H1 (cell line): ENCODE results near the gene MTX3. TPM values are rescaled to one million over a fixed set of nuclear protein-coding genes. Genes with fewer than 3 reads are reported as not detected.

ENCODE experiments used
- CTCF ChIA-PET: fragments of 300-600 bp; sonication (Branson Sonifier 250); formaldehyde crosslinking; loops from one replicate; lab custom pipeline; 2021; ENCODE audit not compliant: partially characterized antibody; lab: Charles Lee
- POLR2A ChIA-PET: fragments of 300-600 bp; sonication (Branson Sonifier 250); formaldehyde crosslinking; loops from one replicate; lab custom pipeline; 2021; ENCODE audit warnings: inconsistent platforms; ENCODE audit not compliant: partially characterized antibody; lab: Charles Lee
- DNase-seq, 2 experiments: peaks; one replicate each; pipeline versions ENCODE4 v3.0.0 to v3.0.0-alpha.2; 2010 to 2022; ENCODE audit warnings: low spot score in 2 of 2, low read depth in 1 of 2, mixed read lengths in 1 of 2
- FAIRE-seq: peaks from 2 replicates; lab custom pipeline; 2011; peaks lifted over from hg19 to GRCh38; lab: Jason Lieb, UNC
- H2AFZ ChIP-seq: 2 replicates; pipeline ENCODE4 v1.8.1; 2012; ENCODE audit warnings: low read length, inconsistent platforms
- H2AK5ac ChIP-seq: 2 replicates; pipeline ENCODE4 v1.6.1; 2013; ENCODE audit warnings: low read depth, low read length
- H2BK120ac ChIP-seq: replicated peaks from 2 replicates; pipeline ENCODE3; 2013; ENCODE audit warnings: low read depth, low read length, inconsistent platforms
- H2BK12ac ChIP-seq: 2 replicates; pipeline ENCODE4 v1.6.1; 2013; ENCODE audit warnings: low read depth, low read length
- H2BK15ac ChIP-seq: 2 replicates; pipeline ENCODE4 v1.6.1; 2013; ENCODE audit warnings: low read length
- H2BK20ac ChIP-seq: 2 replicates; pipeline ENCODE4 v1.6.1; 2013; ENCODE audit warnings: low read length
- H2BK5ac ChIP-seq: 2 replicates; pipeline ENCODE4 v1.6.1; 2013; ENCODE audit warnings: low read depth, low read length
- H3K14ac ChIP-seq: 2 replicates; pipeline ENCODE4 v1.6.1; 2013; ENCODE audit warnings: inconsistent platforms; ENCODE audit not compliant: insufficient read length
- H3K18ac ChIP-seq: 2 replicates; pipeline ENCODE4 v1.6.1; 2013; ENCODE audit warnings: low read length; ENCODE audit errors: extremely low read depth
- H3K23ac ChIP-seq: 2 replicates; pipeline ENCODE4 v1.6.1; 2013; ENCODE audit warnings: inconsistent platforms; ENCODE audit not compliant: insufficient read length
- H3K23me2 ChIP-seq: 2 replicates; pipeline ENCODE4 v1.6.1; 2013; ENCODE audit warnings: low read depth, low read length
- H3K27ac ChIP-seq: 2 replicates; pipeline ENCODE4 v1.6.1; 2011; ENCODE audit warnings: low read depth, low read length, inconsistent platforms
- H3K27me3 ChIP-seq, 4 experiments: replicated peaks in 1 of 4; 1 replicate in 1 of 4; 2 replicates in 3 of 4; pipeline versions ENCODE4 v1.6.1 to v1.8.1; 2011 to 2013; ENCODE audit warnings: low read length in 3 of 4, mild to moderate bottlenecking in 3 of 4, inconsistent platforms in 2 of 4, mixed read lengths in 2 of 4, moderate library complexity in 1 of 4; ENCODE audit not compliant: control insufficient read depth in 3 of 4, insufficient read depth in 3 of 4; ENCODE audit errors: extremely low read depth in 1 of 4
- H3K36me3 ChIP-seq, 4 experiments: 2 replicates each; pipeline versions ENCODE4 v1.6.1 to v1.8.1; 2011 to 2013; ENCODE audit warnings: mild to moderate bottlenecking in 4 of 4, low read length in 3 of 4, moderate library complexity in 2 of 4, control low read depth in 1 of 4, inconsistent platforms in 1 of 4; ENCODE audit not compliant: insufficient read depth in 4 of 4, control insufficient read depth in 2 of 4
- H3K4ac ChIP-seq: replicated peaks from 2 replicates; pipeline ENCODE3; 2013; ENCODE audit warnings: low read length, low read depth, mixed read lengths, inconsistent platforms; ENCODE audit not compliant: insufficient read length
- H3K4me1 ChIP-seq, 4 experiments: replicated peaks in 1 of 4; 1 replicate in 1 of 4; 2 replicates in 3 of 4; pipeline versions ENCODE4 v1.6.1 to v1.8.1; 2011 to 2013; ENCODE audit warnings: low read length in 3 of 4, inconsistent platforms in 2 of 4, mixed read lengths in 1 of 4; ENCODE audit not compliant: insufficient read depth in 4 of 4, control insufficient read depth in 3 of 4
- H3K4me2 ChIP-seq, 2 experiments: 2 replicates each; pipeline versions ENCODE4 v1.6.1 to v1.8.1; 2011 to 2013; ENCODE audit warnings: low read depth in 2 of 2, low read length in 2 of 2, control low read depth in 1 of 2, inconsistent platforms in 1 of 2, mild to moderate bottlenecking in 1 of 2; ENCODE audit not compliant: insufficient read depth in 1 of 2
- H3K4me3 ChIP-seq, 4 experiments: fragments of 200-600, 300-600 bp in 1 of 4; sonication (generic), shearing (Covaris generic), sonication (Bioruptor Twin) in 1 of 4; 2 replicates each; pipeline versions ENCODE4 v1.5.1 to v1.8.1; 2011 to 2016; ENCODE audit warnings: low read length in 4 of 4, low read depth in 3 of 4, control low read depth in 2 of 4, inconsistent platforms in 2 of 4, mild to moderate bottlenecking in 2 of 4, mixed read lengths in 1 of 4, moderate library complexity in 1 of 4; ENCODE audit not compliant: insufficient read depth in 2 of 4; ENCODE audit errors: extremely low read depth in 1 of 4
- H3K56ac ChIP-seq: replicated peaks from 2 replicates; pipeline ENCODE3; 2013; ENCODE audit warnings: low read depth, mild to moderate bottlenecking, mixed read lengths, low read length, inconsistent platforms; ENCODE audit not compliant: insufficient read length
- H3K79me1 ChIP-seq: 2 replicates; pipeline ENCODE4 v1.6.1; 2013; ENCODE audit warnings: low read depth, low read length, control low read depth
- H3K79me2 ChIP-seq, 2 experiments: 2 replicates each; pipeline versions ENCODE4 v1.6.1 to v1.8.1; 2012 to 2013; ENCODE audit warnings: low read length in 2 of 2, mild to moderate bottlenecking in 2 of 2, inconsistent platforms in 1 of 2; ENCODE audit not compliant: insufficient read depth in 2 of 2, control insufficient read depth in 1 of 2
- H3K9ac ChIP-seq, 4 experiments: replicated peaks in 1 of 4; 1 replicate in 1 of 4; 2 replicates in 3 of 4; pipeline versions ENCODE4 v1.6.1 to v1.8.1; 2011 to 2013; ENCODE audit warnings: low read depth in 3 of 4, low read length in 3 of 4, control low read depth in 2 of 4, mild to moderate bottlenecking in 2 of 4, moderate library complexity in 2 of 4, inconsistent platforms in 1 of 4; ENCODE audit errors: extremely low read depth in 1 of 4
- H3K9me3 ChIP-seq, 2 experiments: 2 replicates each; pipeline versions ENCODE4 v1.6.1 to v1.8.1; 2012 to 2013; ENCODE audit warnings: mild to moderate bottlenecking in 2 of 2, moderate library complexity in 2 of 2, control low read depth in 1 of 2, inconsistent platforms in 1 of 2, low read depth in 1 of 2, low read length in 1 of 2, mixed read lengths in 1 of 2; ENCODE audit not compliant: insufficient read depth in 2 of 2
- H4K20me1 ChIP-seq, 2 experiments: replicated peaks in 1 of 2; 2 replicates each; pipeline versions ENCODE3 to v1.8.1; 2011 to 2013; ENCODE audit warnings: inconsistent platforms in 2 of 2, low read length in 2 of 2, mild to moderate bottlenecking in 1 of 2; ENCODE audit not compliant: insufficient read depth in 2 of 2, control insufficient read depth in 1 of 2
- H4K5ac ChIP-seq: 2 replicates; pipeline ENCODE4 v1.6.1; 2013; ENCODE audit warnings: low read length, low read depth, mixed read lengths, inconsistent platforms; ENCODE audit not compliant: insufficient read length
- H4K8ac ChIP-seq: 2 replicates; pipeline ENCODE4 v1.8.0; 2013; ENCODE audit warnings: mild to moderate bottlenecking, moderate library complexity, low read length, inconsistent platforms; ENCODE audit not compliant: insufficient read depth; ENCODE audit errors: extremely low read depth
- H4K91ac ChIP-seq: replicated peaks from 2 replicates; pipeline ENCODE3; 2013; ENCODE audit warnings: low read length, mixed read lengths, inconsistent platforms; ENCODE audit not compliant: insufficient read length
- WGBS, 2 experiments: shearing (Covaris generic) in 1 of 2; methylation state at CpG; one replicate each; pipeline versions ENCODE4 v1.1.6 to v1.1.7; 2013 to 2015; ENCODE audit warnings: low lambda C conversion rate in 2 of 2, mixed read lengths in 2 of 2, inconsistent platforms in 1 of 2, low coverage in 1 of 2, missing lambda C conversion rate in 1 of 2; ENCODE audit not compliant: insufficient replicate concordance in 2 of 2, insufficient coverage in 1 of 2, insufficient read length in 1 of 2; ENCODE audit errors: extremely low coverage in 1 of 2, missing lambda C conversion rate in 1 of 2; 5-methylcytosine and 5-hydroxymethylcytosine counted together
- polyA plus RNA-seq, 7 experiments: library from polyadenylated mRNA; depleted of rRNA in 3 of 7; stranded (reverse) in 5 of 7; unstranded in 2 of 7; fragments of >200 nt in 5 of 7; fragments of 200-250 nt in 2 of 7; gene quantifications; 1 replicate in 5 of 7; 2 replicates in 1 of 7; 4 replicates in 1 of 7; pipeline versions ENCODE4 v1.2.1 to v1.2.3, GENCODE V29; 2011 to 2013; ENCODE audit warnings: missing spikeins in 2 of 7, mixed read lengths in 2 of 7
- total RNA-seq: library from RNA; stranded (reverse); fragmentation: NEBNext Ultra II Directional; extraction: Animal tissue kit (Norgen Biotek cat#: 25700); gene quantifications from 2 replicates; pipeline ENCODE4 v1.2.1, GENCODE V29; 2021

The MTX3 gene
- total and polyA plus RNA-seq, 2 of the 8 experiments (the other 6 are each of a cell fraction or from before 2014, with no cell fraction given): 9.4 to 28.8 TPM

GRCh38 chr5:79955356-79955895 is 35.6 kb downstream of the MTX3 start:
- Histone ChIP-seq H3K23ac (no peak overlapping the region), H2BK120ac (no peak overlapping the region), H2AFZ (peak overlapping the region; percentile 57; the same call in 1 of the 2 replicates), H2BK12ac (no peak overlapping the region), H3K56ac (no peak overlapping the region), H3K14ac (no peak overlapping the region), H4K20me1 (no peaks in the 10 kb centered on the region), H3K4ac (no peak overlapping the region), H4K8ac (no peak overlapping the region), H2BK15ac (no peak overlapping the region), H3K79me1 (no peaks in the 10 kb centered on the region), H3K4me1 (peaks cover 0 to 2% (median 0%) of the 10 kb centered on the region in 4 experiments; a peak in 2 of 7 replicates), H3K27me3 (no peaks in the 10 kb centered on the region), H2BK5ac (no peak overlapping the region), H3K4me3 (no peak overlapping the region), H3K4me2 (no peak overlapping the region), H3K9me3 (no peaks in the 10 kb centered on the region), H2BK20ac (no peak overlapping the region), H3K9ac (no peak overlapping the region), H3K36me3 (no peaks in the 10 kb centered on the region), H4K91ac (no peak overlapping the region), H3K79me2 (no peaks in the 10 kb centered on the region), H4K5ac (no peak overlapping the region), H3K27ac (no peak overlapping the region), H3K18ac (no peak overlapping the region), H3K23me2 (no peaks in the 10 kb centered on the region; the same call in 1 of the 2 replicates), H2AK5ac (no peak overlapping the region)
- FAIRE-seq: no peak
- 81% methylated on average over 5 of the region's 5 CpGs; no CpG with 5 or more reads in 1 of the 2 experiments for WGBS, 2 experiments
- no peak for DNase-seq
- ChIA-PET CTCF (interaction anchor here (1.7 kb wide), 1 partner anchor 77 kb away, joined by 5 read pairs; no protein-coding TSS in a partner anchor), POLR2A (interaction anchor here (1.0 kb wide), 1 partner anchor 35 kb away, joined by 3 read pairs; no protein-coding TSS in a partner anchor)
